GM18867 (cell line): ENCODE results near the gene NXN.
"Not testable (repeated sequence)": the region's sequence is repeated elsewhere in the genome, so short reads cannot be mapped to it uniquely, and the experiment has no call there.

Source experiments
- ATAC-seq: cut with Tn5 transposase; IDR thresholded peaks from one replicate; pipeline ENCODE4 v1.9.1; 2021; ENCODE audit warnings: mild to moderate bottlenecking, moderate library complexity; ENCODE audit not compliant: unreplicated experiment

The NXN gene

DNA sequence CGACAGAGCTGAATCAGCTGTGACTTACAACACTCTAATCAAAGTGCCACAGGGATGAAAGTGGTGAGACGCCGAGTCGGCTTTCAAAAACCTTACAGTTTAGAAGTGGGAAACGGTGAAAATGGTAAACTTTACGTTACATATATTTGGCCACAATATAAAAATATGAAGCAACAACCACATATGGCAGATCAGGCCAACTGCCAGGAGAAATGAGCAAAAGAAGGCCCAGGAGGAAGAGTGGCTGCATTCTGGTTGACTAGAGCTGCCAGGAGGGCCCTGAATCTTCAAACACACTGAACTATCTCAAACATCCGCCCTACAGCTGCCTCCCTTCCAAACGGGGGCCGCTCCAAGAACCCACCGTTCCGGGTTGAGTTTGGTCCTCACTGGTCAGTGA lies 141.1 kb downstream of the NXN start:
- no peak for ATAC-seq

DNA sequence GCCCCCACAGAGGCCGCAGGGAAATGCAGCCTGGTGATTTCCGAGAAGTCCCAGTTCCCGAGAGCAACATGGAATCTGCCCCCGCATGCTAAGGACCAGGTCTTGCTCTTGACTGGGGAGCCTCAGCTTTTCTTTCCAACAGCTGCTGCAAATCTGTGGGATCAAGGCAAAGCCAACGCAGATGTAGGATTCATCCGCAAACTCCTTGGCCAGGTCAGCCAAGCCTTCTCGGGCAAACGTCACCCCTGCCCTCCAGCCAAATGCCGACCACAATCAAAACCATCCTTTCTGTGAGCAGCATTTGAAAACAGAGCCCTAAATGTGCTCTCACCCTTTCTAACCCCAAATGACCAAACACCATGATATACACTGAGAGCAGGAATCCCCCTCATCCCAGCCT lies 143.4 kb downstream of the NXN start:
- ATAC-seq = no peak

DNA sequence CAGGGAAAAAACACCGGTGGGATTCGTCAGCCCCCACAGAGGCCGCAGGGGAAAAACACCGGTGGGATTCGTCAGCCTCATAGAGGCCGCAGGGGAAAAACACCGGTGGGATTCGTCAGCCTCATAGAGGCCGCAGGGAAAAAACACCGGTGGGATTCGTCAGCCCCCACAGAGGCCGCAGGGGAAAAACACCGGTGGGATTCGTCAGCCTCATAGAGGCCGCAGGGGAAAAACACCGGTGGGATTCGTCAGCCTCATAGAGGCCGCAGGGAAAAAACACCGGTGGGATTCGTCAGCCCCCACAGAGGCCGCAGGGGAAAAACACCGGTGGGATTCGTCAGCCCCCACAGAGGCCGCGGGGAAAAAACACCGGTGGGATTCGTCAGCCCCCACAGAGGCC lies 143.9 kb downstream of the NXN start:
- not testable (repeated sequence) for ATAC-seq

DNA sequence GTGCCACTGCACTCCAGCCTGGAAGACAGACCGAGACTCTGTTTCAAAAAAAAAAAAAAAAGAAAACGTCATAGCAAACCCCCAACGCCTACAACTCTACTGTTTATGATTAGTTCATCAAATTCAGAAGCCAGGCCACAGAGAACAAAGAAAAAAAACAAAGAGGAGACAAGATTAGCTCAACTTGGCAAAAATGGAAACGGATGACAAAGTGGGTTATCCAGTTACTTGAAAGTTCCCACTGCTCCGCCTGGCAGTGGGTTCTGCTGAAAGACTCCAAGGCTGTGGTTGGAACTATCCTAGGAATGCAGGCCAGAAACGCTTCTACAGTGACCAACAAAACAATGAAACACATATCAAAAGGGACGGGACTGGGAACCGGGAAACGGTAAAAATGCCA lies 144.3 kb downstream of the NXN start:
- no peak for ATAC-seq

DNA sequence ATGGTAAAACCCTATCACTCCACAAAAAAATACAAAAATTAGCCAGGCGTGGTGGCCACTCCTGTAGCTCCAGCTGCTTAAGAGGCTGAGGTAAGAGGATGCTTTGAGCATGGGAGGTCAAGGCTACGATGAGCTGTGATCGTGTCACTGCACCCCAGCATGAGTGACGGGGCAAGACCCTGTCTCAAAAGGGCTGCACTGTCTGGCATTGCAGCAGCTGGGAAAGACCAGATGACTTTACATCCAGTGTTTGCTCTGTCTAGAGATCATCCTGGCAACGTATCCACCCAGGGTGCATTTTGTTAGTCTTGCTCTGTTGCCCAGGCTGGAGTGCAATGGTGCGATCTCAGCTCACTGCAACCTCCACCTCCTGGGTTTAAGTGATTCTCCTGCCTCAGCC lies 145.4 kb downstream of the NXN start:
- no peak for ATAC-seq

DNA sequence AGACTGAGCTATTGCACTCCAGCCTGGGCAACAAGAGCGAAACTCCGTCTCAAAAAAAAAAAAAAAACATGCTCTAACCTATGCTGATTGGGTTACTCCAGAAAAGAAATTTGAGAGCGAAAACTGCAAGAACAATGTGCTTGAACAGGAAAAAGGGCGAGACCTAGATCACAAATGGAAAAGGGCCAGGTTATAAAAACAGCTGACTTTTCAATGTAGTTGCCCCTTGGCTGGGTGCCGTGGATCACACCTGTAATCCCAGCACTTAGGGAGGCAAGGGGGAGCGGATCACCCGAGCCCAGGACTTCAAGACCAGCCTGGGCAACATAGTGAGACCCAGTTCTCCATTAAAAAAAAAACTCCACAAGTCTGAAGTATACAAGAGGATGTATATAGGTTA lies 148.6 kb downstream of the NXN start:
- no peak for ATAC-seq

DNA sequence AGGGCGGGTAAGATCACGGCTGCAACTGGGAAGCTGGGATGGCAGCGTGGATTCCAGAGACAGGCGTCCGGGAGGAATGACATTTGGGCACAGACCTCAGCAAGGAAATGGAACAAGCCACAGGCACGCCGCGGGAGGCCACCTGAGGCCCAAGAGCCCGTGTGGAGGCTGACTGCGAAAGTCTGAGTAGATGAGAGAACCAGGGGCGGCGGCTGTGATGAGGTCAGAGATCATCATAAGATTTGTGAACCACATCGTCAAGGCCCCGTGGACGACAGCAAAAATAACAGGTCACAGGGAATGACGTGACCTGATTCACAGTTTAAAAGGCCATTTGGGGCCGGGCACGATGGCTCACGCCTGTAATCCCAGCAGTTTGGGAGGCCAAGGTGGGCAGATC lies 149.2 kb downstream of the NXN start:
- no peak for ATAC-seq

DNA sequence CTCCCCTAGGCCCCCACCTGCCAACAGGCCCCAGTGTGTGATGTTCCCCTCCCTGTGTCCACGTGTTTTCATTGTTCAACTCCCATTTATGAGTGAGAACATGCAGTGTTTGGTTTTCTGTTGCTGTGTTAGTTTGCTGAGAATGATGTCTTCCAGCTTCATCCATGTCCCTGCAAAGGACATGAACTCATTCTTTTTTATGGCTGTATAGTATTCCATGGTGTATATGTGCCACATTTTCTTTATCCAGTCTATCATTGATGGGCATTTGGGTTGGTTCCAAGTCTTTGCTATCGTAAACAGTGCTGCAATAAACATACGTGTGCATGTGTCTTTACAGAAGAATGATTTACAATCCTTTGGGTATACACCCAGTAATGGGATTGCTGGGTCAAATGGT lies 150.0 kb downstream of the NXN start:
- ATAC-seq = not testable (repeated sequence)

DNA sequence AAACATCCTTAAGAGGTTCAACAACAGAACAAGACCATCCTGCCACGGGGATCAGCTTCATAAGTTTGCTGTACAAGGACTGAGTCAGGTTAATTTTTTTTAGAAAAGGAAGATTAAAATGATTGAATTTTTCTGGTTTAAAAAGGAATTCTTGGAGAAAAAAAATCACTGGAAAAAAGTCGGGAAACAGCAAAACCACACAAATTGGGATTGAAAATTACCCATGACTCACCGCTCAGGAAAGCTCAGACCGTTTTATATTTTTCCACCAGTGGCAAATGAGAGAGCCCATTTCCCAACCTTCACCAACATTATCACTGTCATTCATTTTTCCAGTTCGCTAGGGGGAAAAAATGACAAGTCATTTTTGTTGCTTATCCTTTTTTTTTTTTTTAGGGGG lies 150.8 kb downstream of the NXN start:
- no peak for ATAC-seq

DNA sequence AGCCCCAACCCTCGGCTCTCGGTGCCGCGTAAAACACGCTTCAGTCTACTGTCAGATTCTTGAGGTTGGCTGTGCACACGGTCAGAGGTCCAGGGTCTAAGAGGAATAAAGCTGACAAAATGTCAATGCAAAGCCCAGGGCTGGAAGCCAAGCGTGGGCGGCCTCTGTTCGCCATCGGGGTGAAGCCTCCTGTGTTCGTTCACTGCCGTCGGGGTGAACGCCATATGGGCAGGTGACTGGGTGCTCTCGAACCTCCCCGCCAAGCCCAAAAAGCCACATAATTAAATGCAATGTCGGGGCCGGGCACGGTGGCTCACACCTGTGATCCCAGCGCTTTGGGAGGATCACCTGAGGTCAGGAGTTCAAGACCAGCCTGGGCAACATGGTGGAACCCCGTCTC lies 152.8 kb downstream of the NXN start:
- no peak for ATAC-seq

DNA sequence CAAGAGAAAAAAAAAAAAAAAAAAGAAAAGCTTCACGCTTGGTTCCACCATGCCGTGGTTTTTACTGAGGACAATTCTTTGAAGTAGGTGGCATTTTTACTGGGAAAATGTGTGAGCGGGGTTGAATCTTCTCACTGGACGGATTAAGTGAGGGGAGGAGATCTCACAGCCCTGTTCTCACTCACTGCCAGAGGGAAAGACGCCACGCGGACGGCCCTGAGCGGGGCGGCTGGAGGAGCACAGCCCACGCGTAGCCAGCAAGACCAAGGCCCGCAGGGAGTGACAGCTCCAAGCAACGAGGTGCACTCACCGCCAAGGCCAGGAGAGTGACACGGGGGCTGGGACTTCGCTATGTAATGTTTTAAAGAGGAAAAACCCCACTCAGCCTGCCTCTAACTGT lies 154.4 kb downstream of the NXN start:
- ATAC-seq = no peak

DNA sequence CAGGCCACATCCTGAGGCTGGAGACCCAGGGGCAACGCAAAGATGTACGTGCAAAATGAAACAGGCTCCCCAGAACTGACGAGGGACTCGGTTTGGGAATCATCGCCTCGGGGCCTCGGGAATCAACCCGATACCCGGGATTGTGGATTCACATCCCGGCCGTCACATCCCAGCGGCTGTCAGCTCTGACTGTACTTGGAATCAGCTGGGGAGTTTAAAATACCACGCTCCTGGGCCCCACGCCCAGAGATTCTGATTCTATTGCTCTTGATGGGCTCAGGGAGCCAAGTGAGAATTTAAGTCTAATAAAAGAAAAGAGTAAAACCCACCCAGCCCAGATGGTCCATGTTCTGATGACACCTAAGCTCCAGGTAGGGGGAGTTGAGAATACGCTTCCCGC lies 155.2 kb downstream of the NXN start:
- no peak for ATAC-seq

DNA sequence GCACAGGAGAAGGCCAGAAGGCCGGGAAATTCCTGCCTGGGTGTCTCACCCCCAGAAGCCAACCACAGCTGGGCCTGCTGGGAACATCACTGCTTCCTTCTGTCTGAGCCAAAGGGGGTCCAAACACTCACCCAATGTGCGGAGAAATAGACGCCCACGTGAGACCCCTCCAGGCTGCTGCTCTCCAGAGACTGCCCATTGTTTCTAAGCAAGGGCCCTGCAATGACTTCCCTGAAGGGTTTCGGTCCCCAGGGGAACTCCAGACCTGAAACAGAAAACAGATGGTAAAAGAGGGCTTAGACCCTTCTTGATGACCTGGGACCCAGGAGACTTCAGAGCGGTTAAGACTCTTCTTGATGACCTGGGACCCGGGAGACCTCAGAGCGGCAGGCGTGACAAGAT lies 156.1 kb downstream of the NXN start:
- ATAC-seq = no peak

DNA sequence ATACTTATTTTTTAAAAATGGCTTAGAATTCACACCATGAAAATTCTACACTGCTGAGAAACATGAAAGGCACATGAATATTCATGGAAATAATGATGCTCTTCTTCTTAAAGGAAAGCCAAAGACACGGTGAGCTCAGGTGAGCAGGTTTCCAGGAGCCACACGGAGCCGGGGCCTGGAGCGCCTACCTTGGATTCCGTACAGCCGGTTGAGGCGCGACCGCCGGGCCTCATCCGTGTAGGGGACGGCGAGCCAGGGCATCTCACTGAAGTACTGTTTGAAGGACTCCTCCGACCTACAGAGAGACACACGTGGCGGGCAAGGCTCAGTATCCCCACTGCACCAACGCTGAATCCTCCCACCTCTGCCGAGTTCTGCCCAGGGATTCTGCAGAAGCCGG lies 160.3 kb downstream of the NXN start:
- no peak for ATAC-seq

DNA sequence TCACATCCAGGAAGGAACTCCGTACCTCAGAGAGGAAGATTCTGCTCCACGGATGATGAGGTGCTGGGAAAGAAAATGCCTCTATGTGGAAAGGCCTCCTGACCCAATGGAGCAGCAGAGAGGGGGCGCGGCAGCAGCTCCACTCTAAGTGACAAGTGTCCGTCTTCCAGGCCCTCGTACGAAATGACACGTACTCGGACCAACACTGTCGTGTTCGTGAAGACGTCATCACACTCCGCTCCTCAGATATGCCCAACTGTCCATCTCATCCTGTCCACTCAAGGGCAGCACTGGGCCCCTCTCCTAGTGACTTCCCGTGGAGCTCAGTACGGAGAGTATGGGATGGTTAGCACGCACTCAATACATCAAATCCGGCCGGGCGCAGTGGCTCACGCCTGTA lies 165.2 kb downstream of the NXN start:
- no peak for ATAC-seq

DNA sequence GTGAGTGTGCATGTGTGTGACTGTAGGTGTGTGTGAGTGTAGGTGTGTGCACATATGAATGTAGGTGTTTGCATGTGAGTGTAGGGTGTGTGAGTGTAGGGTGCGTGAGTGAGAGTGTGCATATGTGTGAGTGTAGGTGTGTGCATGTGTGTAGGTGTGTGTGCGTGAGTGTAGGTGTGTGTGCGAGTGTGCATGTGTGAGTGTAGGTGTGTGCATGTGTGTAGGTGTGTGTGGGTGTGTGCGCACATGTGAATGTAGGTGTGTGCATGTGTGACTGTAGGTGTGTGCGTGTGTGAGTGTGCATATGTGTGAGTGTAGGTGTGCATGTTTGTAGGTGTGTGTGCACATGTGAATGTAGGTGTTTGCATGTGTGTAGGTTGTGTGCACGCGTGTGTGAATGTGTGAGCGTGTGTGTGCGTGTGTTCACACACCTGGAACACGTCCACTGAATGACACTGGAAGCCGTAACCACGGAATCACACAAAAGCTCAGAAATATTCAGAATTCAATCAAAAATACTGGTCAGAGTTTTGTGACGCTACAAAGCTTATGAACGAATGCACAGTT lies 166.9 kb downstream of the NXN start:
- ATAC-seq = no peak

DNA sequence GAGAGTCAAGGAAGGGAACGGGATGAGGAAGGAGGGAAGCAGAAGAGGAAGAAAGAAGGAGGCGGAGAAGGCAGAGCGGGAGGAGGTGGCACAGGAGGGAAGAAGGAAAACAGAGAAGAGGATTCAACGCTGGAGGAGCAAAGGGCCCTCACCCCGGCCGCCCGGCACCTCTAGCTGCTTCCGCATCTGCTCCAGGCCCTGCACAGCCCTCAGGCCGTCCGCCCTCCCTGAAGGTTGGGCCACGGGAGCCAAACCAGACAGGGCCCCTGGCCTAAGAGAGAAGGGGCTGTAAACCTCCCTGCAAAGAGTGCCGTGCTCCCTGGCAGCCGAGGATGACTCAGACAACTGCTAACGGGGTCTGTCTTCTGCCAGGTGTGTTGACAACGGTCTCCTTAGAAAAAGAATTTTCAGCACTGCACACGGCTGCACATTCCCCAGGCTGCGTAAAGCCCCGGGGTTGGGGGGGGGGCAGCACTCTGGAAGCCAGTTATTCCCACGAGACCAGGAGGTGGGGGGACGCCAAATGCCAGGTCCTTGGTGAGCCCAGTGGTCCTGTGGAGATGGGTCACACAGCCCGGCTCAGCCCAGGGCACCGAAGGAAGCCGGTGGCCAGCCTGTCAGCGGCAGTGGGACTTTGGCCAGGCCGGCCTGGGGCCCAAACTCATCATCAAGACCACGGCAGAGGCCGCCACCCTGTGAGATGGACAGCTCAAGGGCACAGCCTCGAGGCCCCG lies 168.4 kb downstream of the NXN start:
- ATAC-seq = no peak

DNA sequence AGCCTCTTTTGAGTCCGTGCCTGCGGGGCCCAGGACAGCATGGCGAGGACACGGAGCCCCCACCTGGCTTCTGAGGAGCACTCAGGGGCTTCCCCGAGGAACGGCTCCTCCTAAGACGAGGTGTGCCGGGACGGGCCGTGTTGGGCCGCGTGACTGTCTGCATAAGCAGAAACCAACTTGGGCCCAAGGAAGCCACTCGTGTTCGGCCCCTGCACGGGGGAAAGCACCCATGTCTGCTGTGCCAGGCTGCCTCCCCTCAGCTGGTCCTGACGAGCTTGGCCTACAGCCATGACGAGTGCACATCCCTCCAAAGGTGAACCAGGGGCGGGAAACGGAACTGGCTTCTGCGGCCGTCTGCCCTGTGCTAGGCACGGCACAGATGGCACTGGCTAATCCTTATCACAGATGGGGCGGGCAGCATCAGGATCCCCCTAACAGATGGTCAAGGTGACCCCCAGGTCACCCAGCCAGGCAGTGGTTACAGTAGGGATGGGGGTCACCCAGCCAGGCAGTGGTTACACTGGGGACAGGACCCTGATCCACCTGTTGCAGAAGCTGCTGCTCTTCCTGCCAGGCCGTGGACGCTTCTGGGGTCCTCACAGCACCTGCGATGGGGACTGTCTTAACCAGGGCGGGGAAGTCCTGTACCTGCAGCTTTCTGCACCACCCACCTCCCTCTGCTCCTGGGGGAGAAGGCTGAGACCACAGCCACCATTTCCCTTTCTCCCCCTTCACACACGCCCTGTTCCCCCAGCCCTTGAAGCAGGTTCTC lies 171.9 kb downstream of the NXN start:
- ATAC-seq = no peak

DNA sequence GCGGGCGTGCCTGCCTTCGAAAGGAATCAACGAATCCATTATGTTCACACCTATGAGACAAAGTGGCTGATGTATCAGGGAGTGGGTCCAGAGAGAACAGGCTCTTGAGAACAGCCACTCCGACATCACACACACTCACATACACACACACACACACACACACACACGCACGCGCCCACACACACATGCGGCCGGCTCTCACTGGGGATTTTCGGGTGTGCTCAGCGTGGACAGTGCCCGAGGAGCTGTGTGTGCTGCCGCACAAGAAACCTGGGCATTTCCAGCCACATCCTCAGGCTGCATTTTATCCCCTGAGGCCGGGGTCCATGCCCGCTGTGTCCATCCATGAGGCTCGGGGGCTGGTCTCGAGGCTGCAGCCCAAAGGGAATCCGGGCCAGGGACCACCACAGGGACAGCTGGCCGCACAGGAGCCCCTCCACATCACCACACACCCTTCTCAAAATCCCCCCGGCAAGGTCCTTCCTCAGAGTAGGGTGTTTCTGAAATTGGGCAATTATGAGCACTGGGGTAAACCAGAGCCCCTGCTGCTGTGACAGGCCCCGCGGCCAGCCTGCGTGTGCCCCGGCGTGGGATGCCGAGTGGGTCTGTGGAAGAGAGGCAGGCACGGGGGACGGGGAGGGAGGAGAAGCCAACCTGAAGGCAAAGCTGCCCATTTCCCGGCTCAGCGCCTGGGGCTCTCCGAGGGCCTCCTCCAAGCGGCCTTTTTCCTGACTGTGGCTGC lies 172.6 kb downstream of the NXN start:
- ATAC-seq = no peak

DNA sequence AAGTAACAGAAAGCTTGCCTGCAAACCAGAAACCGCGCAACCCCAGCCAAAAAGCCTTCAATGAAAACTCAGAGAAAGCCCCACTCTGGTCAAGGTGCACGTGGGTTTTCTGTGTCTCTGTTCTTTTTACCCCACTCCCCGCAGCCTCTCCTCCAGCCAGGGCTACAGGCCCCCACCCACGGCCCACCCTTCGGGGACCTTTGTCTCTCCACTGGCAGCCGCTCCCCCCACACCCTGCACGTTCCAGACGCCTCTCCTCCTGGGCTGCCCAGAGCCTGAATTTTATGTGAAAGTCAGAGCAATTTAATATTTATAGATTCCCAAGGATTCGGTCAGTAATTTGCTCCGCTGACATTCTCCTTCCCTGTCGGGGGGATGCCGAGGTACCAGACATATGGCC lies 173.2 kb downstream of the NXN start:
- ATAC-seq = no peak

DNA sequence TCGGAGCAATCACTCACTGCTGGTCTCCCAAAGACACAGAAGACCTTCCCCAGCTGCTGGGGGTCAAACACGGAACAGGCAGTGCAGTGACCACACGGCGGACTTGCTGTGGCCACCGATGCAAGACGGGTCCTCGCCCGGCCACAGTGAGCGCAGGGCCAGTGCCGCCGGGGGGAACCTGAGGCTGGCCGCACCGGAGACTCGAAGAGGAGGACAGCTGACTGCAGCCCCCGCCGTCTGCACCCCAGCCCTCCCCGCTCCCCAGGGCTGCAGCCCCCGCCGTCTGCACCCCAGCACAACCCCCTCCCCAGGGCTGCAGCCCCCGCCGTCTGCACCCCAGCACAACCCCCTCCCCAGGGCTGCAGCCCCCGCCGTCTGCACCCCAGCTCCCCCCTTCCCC lies 173.7 kb downstream of the NXN start:
- not testable (repeated sequence) for ATAC-seq
